Activated CD4-positive, alpha-beta memory T cell treated with anti-CD3 and anti-CD28 coated beads for 36 hours (primary cell): Measurements from ENCODE around the gene DNAJC16. TPM values are rescaled to one million over a fixed set of nuclear protein-coding genes. Genes with fewer than 3 reads are reported as not detected.
"Not testable (repeated sequence)": the region's sequence is repeated elsewhere in the genome, so short reads cannot be mapped to it uniquely, and the experiment has no call there.

Experiments used
- CTCF ChIA-PET: fragments of 350-600 bp; sonication (Branson Sonifier 250); formaldehyde crosslinking; loops from one replicate; lab custom pipeline; 2021; ENCODE audit warnings: antibody characterized with exemption, inconsistent platforms; lab: Charles Lee
- POLR2A ChIA-PET: fragments of 350-600 bp; sonication (Branson Sonifier 250); formaldehyde crosslinking; loops from one replicate; lab custom pipeline; 2021; ENCODE audit warnings: antibody characterized with exemption; lab: Charles Lee
- DNase-seq: peaks from one replicate; pipeline ENCODE4 v3.0.0-alpha.2; 2020
- H3K27ac Mint-ChIP-seq: one replicate; pipeline ENCODE4 v1.8.0; 2021; ENCODE audit warnings: mixed read lengths
- H3K27me3 Mint-ChIP-seq: one replicate; pipeline ENCODE4 v1.8.0; 2021; ENCODE audit warnings: mixed read lengths
- H3K36me3 Mint-ChIP-seq: one replicate; pipeline ENCODE4 v1.8.0; 2021; ENCODE audit warnings: mixed read lengths
- H3K4me1 Mint-ChIP-seq: one replicate; pipeline ENCODE4 v1.8.0; 2021; ENCODE audit warnings: low read depth, mixed read lengths
- H3K4me3 Mint-ChIP-seq: one replicate; pipeline ENCODE4 v1.8.0; 2021; ENCODE audit warnings: mild to moderate bottlenecking, mixed read lengths
- H3K9me3 Mint-ChIP-seq: one replicate; pipeline ENCODE4 v1.8.0; 2021; ENCODE audit warnings: mixed read lengths
- intact Hi-C: fragments of 100-400 bp; cut with micrococcal nuclease; formaldehyde crosslinking; loops from one replicate; pipeline ENCODE4 v1.15.1; 2023
- total RNA-seq, 2 experiments: library from RNA; stranded (reverse); gene quantifications; one replicate each; pipeline ENCODE4 v1.2.3, GENCODE V29; 2021

DNAJC16 gene
- total RNA-seq, 2 experiments from 2014 or later, result 10.0 to 10.4 TPM

GRCh38 chr1:15510611-15511405 is 15.8 kb upstream of the DNAJC16 start:
- Mint-ChIP-seq H3K36me3 (peaks cover 10% of the 10 kb centered on the region), H3K27ac (no peak overlapping the region), H3K27me3 (no peaks in the 10 kb centered on the region), H3K4me1 (peaks cover 13% of the 10 kb centered on the region), H3K9me3 (no peaks in the 10 kb centered on the region), H3K4me3 (no peak overlapping the region)
- intact Hi-C loops, result no loop called here
- ChIA-PET POLR2A (no interaction called here), CTCF (no interaction called here)
- no peak for DNase-seq

GRCh38 chr1:15513192-15513591 is 13.5 kb upstream of the DNAJC16 start:
- ChIA-PET CTCF (interaction anchor here (1.4 kb wide), 1 partner anchor 190 kb away, joined by 5 read pairs; no protein-coding TSS in a partner anchor), POLR2A (no interaction called here)
- Mint-ChIP-seq H3K9me3 (no peaks in the 10 kb centered on the region), H3K36me3 (peaks cover 15% of the 10 kb centered on the region), H3K4me1 (peaks cover 15% of the 10 kb centered on the region), H3K27me3 (no peaks in the 10 kb centered on the region), H3K4me3 (no peak overlapping the region), H3K27ac (no peak overlapping the region)
- no peak for DNase-seq
- intact Hi-C loops, result no loop called here

GRCh38 chr1:15513919-15514318 is 12.7 kb upstream of the DNAJC16 start:
- no peak overlapping the region for H3K27ac Mint-ChIP-seq
- CTCF ChIA-PET, result interaction anchor here (1.4 kb wide), 1 partner anchor 191 kb away, joined by 5 read pairs; no protein-coding TSS in a partner anchor
- no peaks in the 10 kb centered on the region for H3K9me3 Mint-ChIP-seq
- no peak overlapping the region for H3K4me3 Mint-ChIP-seq
- peaks cover 15% of the 10 kb centered on the region for H3K36me3 Mint-ChIP-seq
- intact Hi-C loops, result no loop called here
- POLR2A ChIA-PET, result no interaction called here
- peaks cover 15% of the 10 kb centered on the region for H3K4me1 Mint-ChIP-seq
- no peak for DNase-seq
- H3K27me3 Mint-ChIP-seq, result no peaks in the 10 kb centered on the region

GRCh38 chr1:15514557-15514956 is 12.1 kb upstream of the DNAJC16 start:
- ChIA-PET POLR2A (interaction anchor here (1.0 kb wide), 1 partner anchor 12 kb away, joined by 3 read pairs; the partner anchor contains the start of gene DNAJC16), CTCF (interaction anchor here (0.6 to 1.4 kb wide), 2 partner anchors 27 to 191 kb away, joined by 5 to 6 read pairs; no protein-coding TSS in a partner anchor)
- H3K27me3 Mint-ChIP-seq, H3K27ac Mint-ChIP-seq, DNase-seq, H3K4me3 Mint-ChIP-seq, intact Hi-C loops, H3K9me3 Mint-ChIP-seq: not testable (repeated sequence)
- H3K36me3 Mint-ChIP-seq, result peaks cover 15% of the 10 kb centered on the region
- H3K4me1 Mint-ChIP-seq, result peaks cover 15% of the 10 kb centered on the region

- H3K4me3 Mint-ChIP-seq, result no peak overlapping the region
- H3K4me1 Mint-ChIP-seq, result peaks cover 15% of the 10 kb centered on the region
- peak overlapping the region; percentile 38 for H3K27ac Mint-ChIP-seq
- no peaks in the 10 kb centered on the region for H3K27me3 Mint-ChIP-seq
- DNase-seq, result no peak
- no peaks in the 10 kb centered on the region for H3K9me3 Mint-ChIP-seq
- ChIA-PET POLR2A (interaction anchor here (1.0 kb wide), 1 partner anchor 12 kb away, joined by 3 read pairs; the partner anchor contains the start of gene DNAJC16), CTCF (interaction anchor here (0.6 kb wide), 1 partner anchor 27 kb away, joined by 6 read pairs; no protein-coding TSS in a partner anchor)
- intact Hi-C loops, result no loop called here
- peaks cover 15% of the 10 kb centered on the region for H3K36me3 Mint-ChIP-seq
Observed at GRCh38 chr1:15515022-15515663, 11.5 kb upstream of the DNAJC16 start.

- ChIA-PET CTCF (no interaction called here), POLR2A (interaction anchor here (0.6 kb wide), 1 partner anchor 444 kb away, joined by 3 read pairs; no protein-coding TSS in a partner anchor)
- DNase-seq, result no peak
- Mint-ChIP-seq H3K9me3 (no peaks in the 10 kb centered on the region), H3K4me3 (no peak overlapping the region), H3K27ac (no peak overlapping the region), H3K36me3 (peaks cover 10% of the 10 kb centered on the region), H3K27me3 (no peaks in the 10 kb centered on the region), H3K4me1 (peaks cover 29% of the 10 kb centered on the region)
- intact Hi-C loops, result loop anchor here (10.0 kb wide), 2 partner anchors 695 to 1385 kb away; partner anchors contain the start of gene ARHGEF19
Observed at GRCh38 chr1:15519625-15520024, 7.0 kb upstream of the DNAJC16 start.

- DNase-seq, H3K4me3 Mint-ChIP-seq, H3K27ac Mint-ChIP-seq, POLR2A ChIA-PET, H3K27me3 Mint-ChIP-seq, H3K9me3 Mint-ChIP-seq, H3K36me3 Mint-ChIP-seq, CTCF ChIA-PET: not testable (repeated sequence)
- intact Hi-C loops, result loop anchor here (10.0 kb wide), 2 partner anchors 693 to 1383 kb away; partner anchors contain the start of gene ARHGEF19
- H3K4me1 Mint-ChIP-seq, result peaks cover 34% of the 10 kb centered on the region
Observed at GRCh38 chr1:15521206-15521906, 5.3 kb upstream of the DNAJC16 start.

GRCh38 chr1:15522551-15522950 is 4.1 kb upstream of the DNAJC16 start:
- Mint-ChIP-seq H3K27ac (no peak overlapping the region), H3K9me3 (no peaks in the 10 kb centered on the region), H3K36me3 (no peaks in the 10 kb centered on the region), H3K27me3 (no peaks in the 10 kb centered on the region), H3K4me1 (peaks cover 34% of the 10 kb centered on the region), H3K4me3 (peak overlapping the region; percentile 18)
- CTCF ChIA-PET, result no interaction called here
- DNase-seq, result no peak
- POLR2A ChIA-PET, result no interaction called here
- intact Hi-C loops, result loop anchor here (10.0 kb wide), 2 partner anchors 692 to 1382 kb away; partner anchors contain the start of gene ARHGEF19

GRCh38 chr1:15523104-15524020 is 3.3 kb upstream of the DNAJC16 start:
- Mint-ChIP-seq H3K9me3 (no peaks in the 10 kb centered on the region), H3K27ac (peak overlapping the region; percentile 99), H3K4me3 (peak overlapping the region; percentile 89), H3K4me1 (peaks cover 41% of the 10 kb centered on the region), H3K27me3 (no peaks in the 10 kb centered on the region), H3K36me3 (no peaks in the 10 kb centered on the region)
- DNase-seq, result no peak
- POLR2A ChIA-PET, result no interaction called here
- CTCF ChIA-PET, result no interaction called here
- intact Hi-C loops, result loop anchor here (2.0 to 10.0 kb wide), 4 partner anchors 107 to 1381 kb away; partner anchors contain the start of genes ARHGEF19 and EFHD2

GRCh38 chr1:15524021-15524282 is 2.7 kb upstream of the DNAJC16 start, which contains the start of gene CASP9:
Gene CASP9 (minus strand): TSS chr1:15524215. CDS start chr1:15524200, 15 bp downstream.
- ChIA-PET CTCF (no interaction called here), POLR2A (no interaction called here)
- H3K36me3 Mint-ChIP-seq, result no peaks in the 10 kb centered on the region
- H3K4me3 Mint-ChIP-seq, result peak within 1 kb of the TSS; percentile 89
- H3K27me3 Mint-ChIP-seq, result no peaks in the 10 kb centered on the region
- intact Hi-C loops, result loop anchor here (2.0 to 10.0 kb wide), 4 partner anchors 107 to 1381 kb away; partner anchors contain the start of genes ARHGEF19 and EFHD2
- peaks cover 43% of the 10 kb centered on the region for H3K4me1 Mint-ChIP-seq
- DNase-seq, result no peak
- peak within 1 kb of the TSS; percentile 99 for H3K27ac Mint-ChIP-seq
- no peaks in the 10 kb centered on the region for H3K9me3 Mint-ChIP-seq
